ENCODE data around the gene FOXN3.

The FOXN3 gene

DNA sequence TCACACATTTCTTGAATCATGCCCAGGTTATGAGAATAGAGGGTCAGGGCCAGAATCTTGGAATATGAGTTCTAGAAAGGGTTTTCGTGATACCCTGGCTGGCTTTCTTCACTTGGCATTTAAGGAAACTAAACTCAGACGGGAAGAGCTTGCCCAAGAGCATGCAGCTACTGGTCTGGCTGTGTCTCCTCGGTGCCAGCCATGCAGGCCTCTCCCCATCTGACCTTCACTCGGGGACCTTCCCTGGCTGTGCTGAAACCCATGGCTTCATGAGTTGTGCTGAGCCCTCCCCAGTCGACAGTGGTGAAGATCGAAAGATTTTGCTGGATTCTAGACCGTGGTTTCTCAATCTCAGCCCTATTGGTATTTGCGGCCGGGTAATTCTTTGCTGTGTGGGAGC, 38.0 kb downstream of the FOXN3 start:
- TF ChIP-seq POLR2A (IDR thresholded peaks at IDR 0.05; ENCODE audit: low read depth, low read length) (no peak), TAF1 (IDR thresholded peaks at IDR 0.05; ENCODE audit: borderline replicate concordance, low read depth, low read length) (no peak), POLR2AphosphoS5 (IDR thresholded peaks at IDR 0.05; ENCODE audit: low read depth, low read length) (no peak)
- FAIRE-seq (no peak), DNase-seq (ENCODE audit: insufficient read length) (no peak)

DNA sequence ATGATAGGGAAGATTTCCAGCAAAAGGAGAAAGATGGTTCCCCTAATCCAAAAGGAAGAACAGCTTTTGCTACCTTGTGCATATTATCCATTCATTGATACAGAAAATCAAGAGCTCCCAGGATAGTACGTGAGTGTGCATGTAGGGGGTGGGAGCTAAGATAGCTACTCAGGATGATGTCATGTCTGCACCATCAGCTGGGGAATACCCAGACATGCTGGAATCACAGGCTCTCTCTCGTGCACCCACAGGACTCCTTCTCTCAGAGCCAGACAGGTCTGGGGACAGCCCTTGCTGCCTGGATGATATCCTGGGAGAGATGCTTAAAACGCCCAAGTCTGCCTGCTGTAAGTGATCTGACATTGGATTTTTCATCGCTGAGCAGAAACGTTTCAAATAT, 38.9 kb downstream of the FOXN3 start:
- TF ChIP-seq POLR2AphosphoS5 (IDR thresholded peaks at IDR 0.05; ENCODE audit: low read depth, low read length) (no peak), TAF1 (IDR thresholded peaks at IDR 0.05; ENCODE audit: borderline replicate concordance, low read depth, low read length) (no peak), POLR2A (IDR thresholded peaks at IDR 0.05; ENCODE audit: low read depth, low read length) (no peak)
- FAIRE-seq (peak; percentile 42), DNase-seq (ENCODE audit: insufficient read length) (no peak)

DNA sequence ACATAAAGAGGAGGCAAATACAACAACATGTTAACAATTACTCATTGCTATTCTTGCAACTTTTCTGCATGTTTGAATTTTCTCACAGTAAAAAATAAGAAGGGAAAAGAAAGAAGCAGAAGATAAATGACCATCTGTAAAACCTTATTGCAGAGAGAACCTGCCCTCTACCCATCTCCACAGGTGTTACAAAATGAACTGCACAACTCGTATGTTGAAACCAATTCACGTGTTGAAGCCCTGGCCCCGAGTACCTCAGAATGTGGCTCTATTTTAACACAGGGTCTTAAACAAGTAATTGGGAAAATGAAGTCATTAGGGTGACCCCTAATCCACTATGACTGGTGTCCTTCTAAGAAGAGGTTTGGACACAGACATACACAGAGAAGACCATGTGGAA, 39.5 kb downstream of the FOXN3 start:
- FAIRE-seq (no peak), DNase-seq (ENCODE audit: insufficient read length) (no peak)

DNA sequence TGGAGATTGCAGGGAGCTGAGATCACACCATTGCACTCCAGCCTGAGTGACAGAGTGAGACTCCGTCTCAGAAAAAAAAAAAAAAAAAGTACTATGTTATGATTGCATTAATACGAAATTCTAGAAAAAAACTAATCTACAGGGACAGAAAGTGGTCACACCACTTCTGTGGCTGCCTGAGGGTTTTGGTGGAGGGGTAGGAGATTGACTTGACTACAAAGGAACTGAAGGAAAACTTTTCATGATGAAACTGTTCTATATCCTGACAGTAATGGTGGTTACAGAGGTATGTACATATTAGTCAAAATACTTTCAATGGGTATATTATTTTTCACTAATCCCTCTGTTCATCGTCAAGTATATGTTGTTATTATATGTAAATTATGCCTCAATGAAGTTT, 42.1 kb downstream of the FOXN3 start:
- no peak for TF ChIP-seq POLR2AphosphoS5 (IDR thresholded peaks at IDR 0.05; ENCODE audit: low read depth, low read length)
- no peak for TF ChIP-seq TAF1 (IDR thresholded peaks at IDR 0.05; ENCODE audit: borderline replicate concordance, low read depth, low read length)
- no peak for TF ChIP-seq POLR2A (IDR thresholded peaks at IDR 0.05; ENCODE audit: low read depth, low read length)
- FAIRE-seq, result no peak

More for the DNA sequence above, 39.5 kb downstream of the FOXN3 start:
- TF ChIP-seq POLR2A (IDR thresholded peaks at IDR 0.05; ENCODE audit: low read depth, low read length) (no peak), POLR2AphosphoS5 (IDR thresholded peaks at IDR 0.05; ENCODE audit: low read depth, low read length) (no peak), TAF1 (IDR thresholded peaks at IDR 0.05; ENCODE audit: borderline replicate concordance, low read depth, low read length) (no peak)

DNA sequence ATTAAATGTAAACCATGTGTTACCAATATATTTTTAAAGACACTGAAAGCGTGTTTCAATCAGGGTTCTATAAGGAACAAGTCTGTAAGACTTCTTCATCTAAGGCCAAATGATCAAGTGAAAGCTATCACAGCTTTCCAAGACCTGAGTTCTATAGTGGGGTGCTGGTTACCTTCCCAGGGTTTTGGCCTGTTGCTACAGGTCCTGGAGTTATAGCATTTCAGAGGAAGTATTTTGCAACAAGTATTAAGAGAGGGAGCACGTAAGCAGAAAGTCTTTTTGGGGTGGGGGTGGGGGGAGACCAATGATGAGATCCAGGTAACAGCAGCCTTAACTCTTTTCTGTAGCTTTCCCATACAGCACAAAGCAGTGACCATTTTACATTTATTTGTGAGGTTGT, 43.8 kb downstream of the FOXN3 start:
- DNase-seq (ENCODE audit: insufficient read length) (no peak), FAIRE-seq (peak; percentile 57)
- TF ChIP-seq TAF1 (IDR thresholded peaks at IDR 0.05; ENCODE audit: borderline replicate concordance, low read depth, low read length) (no peak), POLR2A (IDR thresholded peaks at IDR 0.05; ENCODE audit: low read depth, low read length) (no peak), POLR2AphosphoS5 (IDR thresholded peaks at IDR 0.05; ENCODE audit: low read depth, low read length) (no peak)

More for the DNA sequence above, 42.1 kb downstream of the FOXN3 start:
- no peak for DNase-seq (ENCODE audit: insufficient read length)

DNA sequence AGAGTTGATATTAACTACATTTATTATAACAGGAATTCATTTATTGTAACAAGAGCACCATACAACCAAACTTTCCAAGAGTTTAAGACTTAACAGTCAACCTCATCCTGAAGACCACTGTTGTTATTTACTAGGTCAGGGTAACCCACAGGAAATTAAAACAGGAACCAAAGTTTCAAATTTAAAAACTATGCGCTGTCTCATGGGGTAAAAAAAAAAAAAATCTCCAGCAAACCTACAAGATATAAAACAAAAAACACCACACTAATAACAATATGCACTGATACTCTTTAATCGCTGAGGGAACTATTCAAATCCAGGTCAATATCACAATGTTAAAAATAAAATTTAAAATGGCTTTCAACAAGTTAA, 44.5 kb downstream of the FOXN3 start:
- TF ChIP-seq TAF1 (IDR thresholded peaks at IDR 0.05; ENCODE audit: borderline replicate concordance, low read depth, low read length) (no peak), POLR2AphosphoS5 (IDR thresholded peaks at IDR 0.05; ENCODE audit: low read depth, low read length) (no peak), POLR2A (IDR thresholded peaks at IDR 0.05; ENCODE audit: low read depth, low read length) (no peak)
- no peak for DNase-seq (ENCODE audit: insufficient read length)
- no peak for FAIRE-seq

DNA sequence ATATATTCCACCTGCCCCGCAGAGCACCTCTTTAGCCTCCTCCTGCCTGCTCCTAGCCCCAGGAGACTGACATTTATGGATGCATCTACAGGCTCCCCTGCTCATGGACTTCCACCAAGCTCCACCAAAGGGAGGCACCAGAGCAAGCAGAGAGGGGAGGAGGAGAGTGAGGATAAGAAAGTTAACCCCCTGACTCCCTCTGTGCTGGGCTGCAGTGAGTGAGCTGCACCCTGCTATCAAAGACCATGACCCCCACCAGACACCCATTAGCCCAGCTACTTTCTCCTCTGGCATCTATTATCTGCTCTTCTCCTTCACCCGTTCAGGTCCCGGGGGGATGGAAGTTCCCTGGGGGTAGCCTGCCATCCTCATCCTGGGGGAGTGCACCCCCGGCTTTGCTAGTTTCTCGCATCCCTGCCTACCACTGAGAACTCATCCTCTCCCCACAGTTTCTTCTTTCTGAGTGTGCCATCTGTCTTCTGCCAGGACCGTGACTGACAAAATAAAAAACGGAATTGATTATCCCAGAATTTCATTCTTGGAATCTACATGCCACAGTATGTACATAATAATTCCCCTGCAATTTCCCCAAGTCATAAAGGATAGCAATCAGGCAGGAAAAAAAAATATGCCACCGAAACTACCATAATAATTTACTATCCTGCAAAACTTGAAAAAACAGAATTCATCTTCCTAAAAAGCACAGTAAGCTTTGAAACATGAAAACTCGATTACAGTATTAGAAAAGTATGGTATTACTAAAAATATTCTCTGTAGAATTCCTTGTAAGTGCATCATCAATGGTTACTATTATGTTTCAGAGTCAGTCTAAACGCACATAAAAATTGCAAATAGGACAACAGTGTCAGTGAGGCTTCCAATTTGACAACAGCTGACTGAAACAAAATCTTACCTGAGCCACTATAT, 45.2 kb downstream of the FOXN3 start:
- FAIRE-seq (no peak), DNase-seq (ENCODE audit: insufficient read length) (no peak)
- TF ChIP-seq TAF1 (IDR thresholded peaks at IDR 0.05; ENCODE audit: borderline replicate concordance, low read depth, low read length), result no peak
- no peak for TF ChIP-seq POLR2AphosphoS5 (IDR thresholded peaks at IDR 0.05; ENCODE audit: low read depth, low read length)
- TF ChIP-seq POLR2A (IDR thresholded peaks at IDR 0.05; ENCODE audit: low read depth, low read length), result no peak

DNA sequence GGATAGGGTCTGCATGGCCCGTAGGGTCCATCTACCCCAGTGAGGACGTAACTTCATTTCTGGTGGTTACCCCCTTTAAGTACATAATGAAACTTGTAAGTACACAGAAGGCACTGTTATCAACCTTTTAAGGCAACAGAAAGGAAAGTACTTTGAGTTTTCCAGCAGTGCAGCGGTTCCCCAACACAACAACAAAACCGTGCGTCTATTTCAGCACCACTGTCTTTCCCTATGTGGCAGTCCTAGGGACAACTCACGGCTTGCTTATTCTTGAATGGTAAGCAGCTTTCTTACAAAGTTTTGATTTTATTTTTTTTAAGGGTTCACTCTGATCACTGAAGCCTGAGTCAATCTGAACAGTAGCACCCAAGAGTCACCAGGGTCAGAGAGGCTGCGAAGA, 46.3 kb downstream of the FOXN3 start:
- TF ChIP-seq TAF1 (IDR thresholded peaks at IDR 0.05; ENCODE audit: borderline replicate concordance, low read depth, low read length), result no peak
- DNase-seq (ENCODE audit: insufficient read length), result no peak
- FAIRE-seq, result no peak

DNA sequence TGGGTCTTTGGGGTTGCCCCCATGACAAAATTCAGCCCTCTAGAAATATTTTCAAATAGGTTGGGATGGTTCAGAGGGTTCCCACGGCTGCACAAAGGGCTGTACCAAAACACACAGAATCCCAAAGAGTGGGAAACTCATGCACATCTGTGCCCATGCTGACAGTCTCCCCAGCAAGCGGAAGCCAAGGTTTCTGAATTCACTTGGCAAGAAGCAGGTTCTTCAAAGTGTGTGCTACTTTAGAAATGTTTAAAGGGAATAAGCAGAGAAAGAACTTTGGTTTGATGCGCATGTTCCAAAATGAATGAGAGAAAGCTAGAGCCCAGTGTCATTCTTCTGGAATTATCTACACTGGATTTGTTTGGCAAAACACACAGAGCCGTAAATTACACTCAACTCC, 46.7 kb downstream of the FOXN3 start:
- no peak for DNase-seq (ENCODE audit: insufficient read length)
- FAIRE-seq, result no peak
- TF ChIP-seq POLR2AphosphoS5 (IDR thresholded peaks at IDR 0.05; ENCODE audit: low read depth, low read length) (no peak), TAF1 (IDR thresholded peaks at IDR 0.05; ENCODE audit: borderline replicate concordance, low read depth, low read length) (no peak), POLR2A (IDR thresholded peaks at IDR 0.05; ENCODE audit: low read depth, low read length) (no peak)

DNA sequence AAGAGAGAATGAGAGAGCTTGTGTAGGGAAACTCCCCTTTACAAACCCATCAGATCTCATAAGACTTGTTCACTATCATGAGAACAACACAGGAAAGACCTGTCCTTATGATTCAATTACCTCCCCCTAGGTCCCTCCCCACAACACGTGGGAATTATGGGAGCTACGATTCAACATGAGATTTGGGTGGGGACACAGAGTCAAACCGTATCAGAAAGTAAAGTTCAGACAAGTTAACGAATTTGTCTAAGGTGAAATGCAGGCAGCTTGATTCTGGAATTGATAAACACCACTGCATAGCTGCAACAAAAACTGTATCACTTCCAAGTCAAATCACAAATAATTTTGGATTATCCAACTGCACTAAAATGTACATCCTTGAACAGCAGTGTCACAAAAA, 47.4 kb downstream of the FOXN3 start:
- no peak for TF ChIP-seq TAF1 (IDR thresholded peaks at IDR 0.05; ENCODE audit: borderline replicate concordance, low read depth, low read length)
- TF ChIP-seq POLR2AphosphoS5 (IDR thresholded peaks at IDR 0.05; ENCODE audit: low read depth, low read length), result no peak
- TF ChIP-seq POLR2A (IDR thresholded peaks at IDR 0.05; ENCODE audit: low read depth, low read length), result no peak
- no peak for FAIRE-seq
- no peak for DNase-seq (ENCODE audit: insufficient read length)

DNA sequence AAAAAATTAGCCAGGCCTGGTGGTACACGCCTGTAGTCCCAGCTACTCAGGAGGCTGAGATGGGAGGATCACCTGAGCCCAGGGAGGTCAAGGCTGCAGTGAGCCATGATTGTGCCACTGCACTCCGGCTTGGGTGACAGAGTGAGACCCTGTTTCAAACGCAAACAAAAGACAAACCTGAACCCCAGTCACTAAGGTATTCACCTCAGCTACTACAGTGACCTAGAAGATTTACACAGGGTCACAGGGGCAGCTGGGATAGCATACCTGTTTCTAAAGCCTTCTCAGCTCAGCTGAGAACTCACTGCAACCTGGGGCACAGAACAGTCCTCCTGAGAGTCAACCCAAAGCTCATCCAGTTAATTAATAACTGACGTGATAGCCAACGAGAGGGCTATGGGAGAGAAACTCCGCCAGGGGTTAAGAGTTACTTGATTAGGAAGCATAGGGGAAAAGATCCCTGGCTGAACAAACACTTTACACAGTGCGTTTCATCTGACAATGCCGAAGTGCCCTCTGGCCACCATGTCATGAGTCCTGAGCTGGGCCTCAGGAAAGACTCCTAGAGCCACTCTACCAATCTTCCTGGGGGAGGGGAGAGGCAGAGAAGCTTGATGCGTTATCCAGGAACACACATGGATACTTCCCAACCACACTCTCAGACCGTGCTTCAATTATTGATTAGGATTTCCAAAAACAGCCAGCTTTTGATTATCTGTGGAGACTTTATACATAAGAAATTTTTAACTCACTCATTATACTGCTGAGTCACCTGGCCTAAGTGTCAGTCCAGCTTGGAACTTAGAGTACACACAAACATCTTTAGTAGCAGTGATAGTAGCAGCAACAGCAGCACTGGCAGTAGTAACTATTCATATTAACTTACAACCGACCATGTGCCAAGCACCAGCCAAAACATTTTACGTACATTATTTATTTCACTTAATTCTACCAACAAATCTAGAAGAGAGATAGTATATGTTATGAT, 48.2 kb downstream of the FOXN3 start:
- FAIRE-seq (no peak), DNase-seq (ENCODE audit: insufficient read length) (no peak)
- TF ChIP-seq POLR2AphosphoS5 (IDR thresholded peaks at IDR 0.05; ENCODE audit: low read depth, low read length) (no peak), TAF1 (IDR thresholded peaks at IDR 0.05; ENCODE audit: borderline replicate concordance, low read depth, low read length) (no peak), POLR2A (IDR thresholded peaks at IDR 0.05; ENCODE audit: low read depth, low read length) (no peak)

All from GM12892 (cell line).